Loucy (cell line): ENCODE measurements around the gene DBH.

Experiments
- CTCF ChIP-seq: fragments of 200-600 bp; sonication (generic); conservative IDR thresholded peaks from 2 replicates; pipeline ENCODE4 v1.5.1; 2014; ENCODE audit warnings: mild to moderate bottlenecking, antibody characterized with exemption, low read length
- EZH2phosphoT487 ChIP-seq: fragments of 200-600 bp; IDR thresholded peaks from 2 replicates; pipeline ENCODE4 v1.6.1; 2018; ENCODE audit warnings: antibody characterized with exemption, mild to moderate bottlenecking, moderate library complexity, borderline replicate concordance

- no peak for TF ChIP-seq CTCF
- no peak for TF ChIP-seq EZH2phosphoT487
Measured at GRCh38 chr9:133587051-133587450, 49.1 kb upstream of the DBH start.
